ENCODE measurements around the gene ABLIM3.

GRCh38 chr5:149138182-149138923 lies 2.9 kb upstream of the ABLIM3 start:
- TF ChIP-seq POLR2A (IDR thresholded peaks at IDR 0.05; ENCODE audit: low read depth, low read length) (no peak), POLR2AphosphoS5 (IDR thresholded peaks at IDR 0.05; ENCODE audit: low read depth, low read length) (no peak), SPI1 (IDR thresholded peaks at IDR 0.05; ENCODE audit: low read depth, low read length) (no peak), TAF1 (IDR thresholded peaks at IDR 0.05; ENCODE audit: low read depth, low read length) (no peak), PAX5 (IDR thresholded peaks at IDR 0.05; ENCODE audit: insufficient read depth, low read length, severe bottlenecking) (no peak)
